Stimulated activated naive B cell treated with anti-CD40 and anti-IgM and Interleukin-4, amounts not matched to agents 10 μg/mL and 1 μg/mL and 100 μg/mL, for 72 hours (primary cell): ENCODE results near the gene RAVER1.
"Not testable (repeated sequence)": the region's sequence is repeated elsewhere in the genome, so short reads cannot be mapped to it uniquely, and the experiment has no call there.

Source experiments
- ATAC-seq, 2 donors: fragments of 150-1000 bp; cut with Tn5 transposase; replicated peaks; 2 replicates each; pipeline ENCODE4 v1.10.0; 2021; ENCODE audit warnings: moderate library complexity in 1 of 2
- DNase-seq: peaks from one replicate; pipeline ENCODE4 v3.0.0; 2021
- H3K27ac Mint-ChIP-seq: one replicate; pipeline ENCODE4 v1.8.0; 2022; ENCODE audit warnings: mild to moderate bottlenecking, mixed read lengths
- H3K27me3 Mint-ChIP-seq, 2 donors: one replicate each; pipeline ENCODE4 v1.8.0; 2022; ENCODE audit warnings: mixed read lengths in 2 of 2
- H3K36me3 Mint-ChIP-seq, 2 donors: one replicate each; pipeline ENCODE4 v1.8.0; 2022; ENCODE audit warnings: mixed read lengths in 2 of 2, mild to moderate bottlenecking in 1 of 2
- H3K4me1 Mint-ChIP-seq, 2 donors: one replicate each; pipeline ENCODE4 v1.8.0; 2022; ENCODE audit warnings: mixed read lengths in 2 of 2, mild to moderate bottlenecking in 1 of 2
- H3K4me3 Mint-ChIP-seq, 2 donors: one replicate each; pipeline ENCODE4 v1.8.0; 2022; ENCODE audit warnings: mild to moderate bottlenecking in 2 of 2, mixed read lengths in 2 of 2, moderate library complexity in 1 of 2
- H3K9me3 Mint-ChIP-seq, 2 donors: one replicate each; pipeline ENCODE4 v1.8.0; 2022; ENCODE audit warnings: mixed read lengths in 2 of 2, mild to moderate bottlenecking in 1 of 2

RAVER1 gene

GRCh38 chr19:10362259-10362658 is 28.9 kb upstream of the RAVER1 start:
- Mint-ChIP-seq H3K4me3 (no peak overlapping the region), H3K27me3 (no peaks in the 10 kb centered on the region), H3K36me3 (peaks cover 57 to 61% of the 10 kb centered on the region in 2 donors), H3K4me1 (peaks cover 0 to 8% of the 10 kb centered on the region in 2 donors), H3K27ac (no peak overlapping the region), H3K9me3 (no peaks in the 10 kb centered on the region)
- DNase-seq (no peak), ATAC-seq (no peak)

GRCh38 chr19:10361569-10362011 is 28.3 kb upstream of the RAVER1 start:
- Mint-ChIP-seq H3K36me3 (peaks cover 57 to 60% of the 10 kb centered on the region in 2 donors), H3K4me1 (peaks cover 0 to 8% of the 10 kb centered on the region in 2 donors), H3K27me3 (no peaks in the 10 kb centered on the region), H3K4me3 (no peak overlapping the region), H3K9me3 (no peaks in the 10 kb centered on the region), H3K27ac (no peak overlapping the region)
- ATAC-seq (no peak), DNase-seq (no peak)

- H3K36me3 Mint-ChIP-seq: peaks cover 52 to 75% of the 10 kb centered on the region in 2 donors
- ATAC-seq: no peak
Observed at GRCh38 chr19:10356431-10356830, 23.1 kb upstream of the RAVER1 start.

GRCh38 chr19:10353793-10354391 is 20.6 kb upstream of the RAVER1 start:
- peak overlapping the region; percentile 49 for H3K27ac Mint-ChIP-seq
- no peaks in the 10 kb centered on the region for H3K9me3 Mint-ChIP-seq
- no peak overlapping the region for H3K4me3 Mint-ChIP-seq
- H3K36me3 Mint-ChIP-seq: peaks cover 40 to 65% of the 10 kb centered on the region in 2 donors
- DNase-seq: no peak
- ATAC-seq: peak in 1 of 2 donors; percentile 42
- no peaks in the 10 kb centered on the region for H3K27me3 Mint-ChIP-seq
- no peaks in the 10 kb centered on the region for H3K4me1 Mint-ChIP-seq

More at GRCh38 chr19:10356431-10356830, 23.1 kb upstream of the RAVER1 start:
- no peak for DNase-seq
- Mint-ChIP-seq H3K27me3 (no peaks in the 10 kb centered on the region), H3K4me3 (no peak overlapping the region), H3K27ac (no peak overlapping the region), H3K4me1 (peaks cover 0 to 8% of the 10 kb centered on the region in 2 donors), H3K9me3 (no peaks in the 10 kb centered on the region)

GRCh38 chr19:10352764-10353671 is 19.7 kb upstream of the RAVER1 start:
- H3K27me3 Mint-ChIP-seq: no peaks in the 10 kb centered on the region
- no peak overlapping the region for H3K4me3 Mint-ChIP-seq

GRCh38 chr19:10346509-10346908 is 13.2 kb upstream of the RAVER1 start:
- no peak overlapping the region for H3K27ac Mint-ChIP-seq
- DNase-seq: no peak
- no peaks in the 10 kb centered on the region for H3K27me3 Mint-ChIP-seq
- H3K4me3 Mint-ChIP-seq: no peak overlapping the region
- ATAC-seq: no peak
- no peaks in the 10 kb centered on the region for H3K9me3 Mint-ChIP-seq
- H3K4me1 Mint-ChIP-seq: peaks cover 0 to 2% of the 10 kb centered on the region in 2 donors
- H3K36me3 Mint-ChIP-seq: peaks cover 6 to 13% of the 10 kb centered on the region in 2 donors

More at GRCh38 chr19:10352764-10353671, 19.7 kb upstream of the RAVER1 start:
- peak overlapping the region; percentile 51 for H3K27ac Mint-ChIP-seq
- H3K9me3 Mint-ChIP-seq: no peaks in the 10 kb centered on the region
- peaks cover 40 to 67% of the 10 kb centered on the region in 2 donors for H3K36me3 Mint-ChIP-seq
- peaks cover 0 to 2% of the 10 kb centered on the region in 2 donors for H3K4me1 Mint-ChIP-seq
- no peak for DNase-seq
- ATAC-seq: no peak

- ATAC-seq (no peak), DNase-seq (no peak)
- Mint-ChIP-seq H3K9me3 (no peaks in the 10 kb centered on the region), H3K4me3 (no peak overlapping the region), H3K36me3 (peaks cover 3 to 5% of the 10 kb centered on the region in 2 donors), H3K27ac (no peak overlapping the region), H3K27me3 (no peaks in the 10 kb centered on the region), H3K4me1 (peaks cover 9 to 12% of the 10 kb centered on the region in 2 donors)
Observed at GRCh38 chr19:10344780-10345179, 11.5 kb upstream of the RAVER1 start.

GRCh38 chr19:10343495-10343894 is 10.2 kb upstream of the RAVER1 start:
- H3K36me3 Mint-ChIP-seq: peaks cover 0 to 9% of the 10 kb centered on the region in 2 donors
- H3K9me3 Mint-ChIP-seq: no peaks in the 10 kb centered on the region
- no peak overlapping the region for H3K27ac Mint-ChIP-seq
- no peak for DNase-seq
- no peaks in the 10 kb centered on the region for H3K27me3 Mint-ChIP-seq
- peaks cover 22 to 25% of the 10 kb centered on the region in 2 donors for H3K4me1 Mint-ChIP-seq
- no peak overlapping the region for H3K4me3 Mint-ChIP-seq
- no peak for ATAC-seq

GRCh38 chr19:10339977-10340376 is 6.6 kb upstream of the RAVER1 start:
- ATAC-seq (peak in 1 of 2 donors; percentile 3), DNase-seq (no peak)
- H3K36me3 Mint-ChIP-seq: peaks cover 9 to 18% of the 10 kb centered on the region in 2 donors
- peak overlapping the region; percentile 95 for H3K27ac Mint-ChIP-seq
- no peaks in the 10 kb centered on the region for H3K9me3 Mint-ChIP-seq
- no peaks in the 10 kb centered on the region for H3K27me3 Mint-ChIP-seq
- H3K4me1 Mint-ChIP-seq: peaks cover 25 to 44% of the 10 kb centered on the region in 2 donors
- peak overlapping the region; percentile 94 to 98 for H3K4me3 Mint-ChIP-seq

- H3K27ac Mint-ChIP-seq: peak within 1 kb of the TSS; percentile 95
- peaks cover 25 to 45% of the 10 kb centered on the region in 2 donors for H3K4me1 Mint-ChIP-seq
- H3K27me3 Mint-ChIP-seq: no peaks in the 10 kb centered on the region
- ATAC-seq (peak; percentile 99), DNase-seq (peak; percentile 75)
- peaks cover 12 to 22% of the 10 kb centered on the region in 2 donors for H3K36me3 Mint-ChIP-seq
- peak within 1 kb of the TSS; percentile 94 to 98 for H3K4me3 Mint-ChIP-seq
- no peaks in the 10 kb centered on the region for H3K9me3 Mint-ChIP-seq
Observed at GRCh38 chr19:10339380-10339960, 6.1 kb upstream of the RAVER1 start, which contains the start of gene ICAM3. TSS of gene ICAM3 (minus strand) at chr19:10339624. CDS start at chr19:10339614, 10 bp downstream.

- no peaks in the 10 kb centered on the region for H3K9me3 Mint-ChIP-seq
- peak overlapping the region; percentile 94 to 98 for H3K4me3 Mint-ChIP-seq
- H3K4me1 Mint-ChIP-seq: peaks cover 28 to 50% of the 10 kb centered on the region in 2 donors
- H3K27me3 Mint-ChIP-seq: no peaks in the 10 kb centered on the region
- peak overlapping the region; percentile 95 for H3K27ac Mint-ChIP-seq
- H3K36me3 Mint-ChIP-seq: peaks cover 12 to 26% of the 10 kb centered on the region in 2 donors
- no peak for DNase-seq
- peak in 1 of 2 donors; percentile 1 for ATAC-seq
Observed at GRCh38 chr19:10338940-10339339, 5.6 kb upstream of the RAVER1 start.

- H3K9me3 Mint-ChIP-seq, DNase-seq, H3K4me3 Mint-ChIP-seq, H3K27me3 Mint-ChIP-seq, ATAC-seq, H3K27ac Mint-ChIP-seq: not testable (repeated sequence)
- Mint-ChIP-seq H3K4me1 (peaks cover 38 to 71% of the 10 kb centered on the region in 2 donors), H3K36me3 (peaks cover 23 to 43% of the 10 kb centered on the region in 2 donors)
Observed at GRCh38 chr19:10336725-10337124, 3.4 kb upstream of the RAVER1 start.

- H3K27me3 Mint-ChIP-seq: no peaks in the 10 kb centered on the region
- peak overlapping the region in 1 of 2 donors; percentile 6 for H3K4me3 Mint-ChIP-seq
- H3K9me3 Mint-ChIP-seq: no peaks in the 10 kb centered on the region
- ATAC-seq (no peak), DNase-seq (no peak)
- no peak overlapping the region for H3K27ac Mint-ChIP-seq
- H3K36me3 Mint-ChIP-seq: peaks cover 23 to 43% of the 10 kb centered on the region in 2 donors
- H3K4me1 Mint-ChIP-seq: peaks cover 33 to 65% of the 10 kb centered on the region in 2 donors
Observed at GRCh38 chr19:10335352-10335985, 2.1 kb upstream of the RAVER1 start.
